ENCODE data around the gene PHOX2A.

The PHOX2A gene

DNA sequence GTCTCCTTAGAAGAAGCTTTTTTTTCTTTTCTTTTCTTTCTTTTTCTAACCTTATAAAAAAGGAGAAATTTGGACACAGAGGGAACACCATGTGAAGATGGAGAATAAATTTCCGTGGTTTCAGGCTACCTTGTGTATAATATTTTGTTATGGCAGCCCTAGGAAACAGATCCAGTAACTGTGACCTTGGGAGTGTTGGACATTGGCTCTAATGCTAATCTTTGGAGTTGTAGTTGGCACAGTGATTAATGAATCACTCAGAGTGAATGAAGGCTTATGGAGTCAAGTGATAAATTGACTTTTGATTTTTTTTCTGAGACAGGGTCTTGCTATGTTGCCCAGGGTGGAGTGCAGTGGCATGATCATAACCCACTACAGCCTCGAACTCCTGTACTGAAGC, 15.5 kb upstream of the PHOX2A start:
- TF ChIP-seq, protein P1, sequence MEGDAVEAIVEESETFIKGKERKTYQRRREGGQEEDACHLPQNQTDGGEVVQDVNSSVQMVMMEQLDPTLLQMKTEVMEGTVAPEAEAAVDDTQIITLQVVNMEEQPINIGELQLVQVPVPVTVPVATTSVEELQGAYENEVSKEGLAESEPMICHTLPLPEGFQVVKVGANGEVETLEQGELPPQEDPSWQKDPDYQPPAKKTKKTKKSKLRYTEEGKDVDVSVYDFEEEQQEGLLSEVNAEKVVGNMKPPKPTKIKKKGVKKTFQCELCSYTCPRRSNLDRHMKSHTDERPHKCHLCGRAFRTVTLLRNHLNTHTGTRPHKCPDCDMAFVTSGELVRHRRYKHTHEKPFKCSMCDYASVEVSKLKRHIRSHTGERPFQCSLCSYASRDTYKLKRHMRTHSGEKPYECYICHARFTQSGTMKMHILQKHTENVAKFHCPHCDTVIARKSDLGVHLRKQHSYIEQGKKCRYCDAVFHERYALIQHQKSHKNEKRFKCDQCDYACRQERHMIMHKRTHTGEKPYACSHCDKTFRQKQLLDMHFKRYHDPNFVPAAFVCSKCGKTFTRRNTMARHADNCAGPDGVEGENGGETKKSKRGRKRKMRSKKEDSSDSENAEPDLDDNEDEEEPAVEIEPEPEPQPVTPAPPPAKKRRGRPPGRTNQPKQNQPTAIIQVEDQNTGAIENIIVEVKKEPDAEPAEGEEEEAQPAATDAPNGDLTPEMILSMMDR (conservative IDR thresholded peaks at IDR 0.05), result no peak
- H3K27ac ChIP-seq, result no peak overlapping the region

DNA sequence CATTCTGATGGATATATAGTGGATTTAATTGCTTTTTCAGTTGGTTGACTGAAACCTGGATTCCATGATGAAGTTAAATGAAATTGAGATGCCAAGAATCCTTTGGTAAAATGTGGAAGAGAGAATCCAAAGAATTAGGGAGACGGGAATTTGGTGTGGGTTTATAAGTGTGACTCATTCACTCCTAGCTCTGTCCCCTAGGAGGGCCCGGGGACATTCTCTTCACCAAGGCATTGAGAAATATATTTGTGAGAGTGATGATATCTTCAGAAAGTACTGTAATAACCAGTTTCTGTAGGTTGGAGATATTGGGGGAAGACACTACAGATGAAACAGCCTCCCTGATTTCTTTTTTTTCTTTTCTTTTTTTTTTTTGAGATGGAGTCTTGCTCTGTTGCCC, 13.6 kb upstream of the PHOX2A start:
- TF ChIP-seq, protein P1 (conservative IDR thresholded peaks at IDR 0.05), result no peak
- H3K27ac ChIP-seq, result no peak overlapping the region

DNA sequence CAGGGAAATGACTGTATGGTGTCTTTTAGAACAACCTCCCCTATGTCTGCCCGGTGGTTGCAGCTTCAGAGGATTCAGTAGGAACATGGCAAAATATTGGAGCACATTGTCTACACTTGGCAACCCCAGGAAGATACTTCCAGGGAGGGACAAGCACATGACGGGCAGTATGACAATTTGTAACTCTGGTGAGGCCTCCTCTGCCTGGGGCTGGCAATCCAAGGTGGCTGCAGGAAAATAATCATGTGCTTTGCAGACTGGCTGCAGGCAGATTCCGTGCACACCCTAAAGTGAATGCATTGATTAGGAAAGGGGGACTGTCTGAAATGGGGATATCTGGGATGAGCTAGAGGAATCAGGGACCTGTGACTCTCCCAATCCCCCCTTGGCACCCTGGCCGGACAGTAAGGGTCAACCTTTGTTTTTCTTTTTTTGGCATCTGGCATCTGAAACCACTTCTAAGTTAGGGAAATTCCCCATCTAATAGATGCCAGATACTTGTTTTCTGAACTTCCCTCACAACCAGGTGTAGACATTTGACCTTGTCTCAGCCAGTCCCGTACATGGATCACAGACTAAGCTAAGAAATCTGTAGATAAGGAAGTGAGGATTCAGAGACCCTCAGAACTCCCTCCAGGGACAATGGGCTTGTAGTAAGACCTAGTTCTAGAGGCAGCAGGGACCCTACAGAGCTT, 10.5 kb upstream of the PHOX2A start:
- TF ChIP-seq, protein P1 (conservative IDR thresholded peaks at IDR 0.05), result no peak
- no peak overlapping the region for H3K27ac ChIP-seq

DNA sequence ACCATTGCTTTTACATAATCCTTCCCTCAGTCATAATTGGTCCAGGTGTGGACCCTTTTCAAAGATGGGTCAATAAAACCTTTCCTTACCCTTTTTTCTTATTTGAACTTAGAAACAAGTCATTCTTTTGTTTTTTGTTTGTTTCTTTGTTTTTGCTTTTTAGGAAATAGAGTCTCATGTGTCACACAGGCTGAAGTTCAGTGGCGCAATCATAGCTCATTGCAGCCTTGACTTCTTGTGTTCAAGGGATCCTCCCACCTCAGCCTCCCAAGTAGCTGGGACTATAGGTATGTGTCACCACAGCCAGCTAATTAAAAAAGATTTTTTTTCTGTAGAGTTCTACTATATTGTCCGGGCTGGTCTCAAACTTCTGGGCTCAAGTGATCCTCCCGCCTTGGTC, 9.4 kb upstream of the PHOX2A start:
- TF ChIP-seq, protein P1 (conservative IDR thresholded peaks at IDR 0.05), result no peak
- no peak overlapping the region for H3K27ac ChIP-seq

DNA sequence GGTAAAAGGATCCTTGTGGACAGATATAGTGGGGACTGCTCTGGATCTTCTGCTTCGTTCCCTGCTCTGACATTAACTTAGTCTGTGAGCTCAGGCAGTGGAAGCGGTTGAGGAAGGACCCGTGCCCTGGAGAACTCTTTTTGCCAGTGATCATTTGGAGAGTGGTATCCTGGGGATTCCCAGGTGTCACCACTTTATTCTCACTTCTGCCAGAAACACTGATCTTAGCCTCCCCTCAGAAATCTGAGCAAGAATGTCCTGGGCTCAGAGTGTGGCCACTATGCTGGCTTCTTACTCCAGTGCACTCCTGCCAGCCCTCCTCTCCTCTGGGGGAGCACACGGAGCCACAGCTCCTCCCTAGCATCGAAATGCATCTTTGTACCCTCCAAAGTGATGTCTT, 7.6 kb upstream of the PHOX2A start:
- no peak overlapping the region for H3K27ac ChIP-seq

DNA sequence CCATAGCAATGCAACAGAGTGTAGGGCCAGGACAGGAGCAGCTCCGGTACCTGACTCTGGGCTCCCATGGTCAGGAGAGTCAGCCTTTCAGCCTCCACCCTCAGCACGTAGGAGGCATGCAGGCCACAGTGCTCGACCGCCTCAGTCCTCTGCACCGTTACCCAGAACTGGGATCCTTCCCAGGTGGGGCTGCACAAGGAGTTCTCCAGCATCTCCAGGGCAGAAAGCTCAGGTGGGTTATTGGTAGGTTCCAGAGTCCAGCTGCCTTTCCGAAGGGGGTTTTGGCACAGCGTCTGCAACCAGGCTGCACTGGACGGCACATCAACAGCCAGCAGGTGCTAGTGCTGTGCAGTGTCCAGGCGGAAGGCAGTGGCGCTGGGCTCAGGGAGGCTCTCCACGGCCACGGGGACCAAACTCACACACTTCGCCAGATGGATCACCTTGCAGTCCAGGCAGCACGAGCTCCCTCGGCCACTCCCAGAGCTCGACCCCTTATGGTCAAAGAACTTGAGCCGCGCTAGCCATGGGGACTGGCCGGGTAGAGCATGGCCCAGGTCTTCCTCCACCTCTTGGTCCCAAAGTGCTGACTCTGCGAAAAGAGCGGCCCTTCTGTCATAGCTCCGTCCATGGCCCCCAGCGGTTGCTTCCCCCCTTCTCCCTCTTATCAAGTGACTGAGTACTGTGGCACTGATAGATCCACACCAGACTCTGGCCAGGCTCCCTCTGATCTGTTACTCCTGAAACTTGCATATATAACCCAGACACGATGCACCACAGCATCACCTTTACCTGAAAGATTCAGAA, 6.9 kb upstream of the PHOX2A start:
- no peak overlapping the region for H3K27ac ChIP-seq
- TF ChIP-seq, protein P1 (conservative IDR thresholded peaks at IDR 0.05), result no peak

More for the DNA sequence above, 7.6 kb upstream of the PHOX2A start:
- TF ChIP-seq, protein P1 (conservative IDR thresholded peaks at IDR 0.05), result no peak

DNA sequence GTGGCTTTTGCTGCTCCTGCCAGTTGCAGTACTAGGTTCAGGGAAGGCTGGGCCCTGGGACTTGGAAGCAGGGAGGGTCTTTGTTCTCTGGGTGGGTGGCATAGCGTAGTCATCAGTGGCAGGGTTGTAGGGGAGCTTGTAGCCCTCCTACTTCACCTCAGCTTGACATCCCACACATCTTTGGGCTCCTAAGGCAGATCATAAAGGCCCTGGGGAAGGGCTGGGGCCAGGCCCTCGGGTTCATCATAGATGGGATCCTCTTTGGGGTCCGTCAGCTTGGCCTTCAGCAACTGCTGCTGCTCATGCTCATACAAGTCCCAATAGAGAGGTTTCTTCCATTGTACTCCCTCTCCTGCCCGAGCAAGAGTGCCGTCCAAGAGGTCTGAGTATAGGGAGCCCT, 6.0 kb upstream of the PHOX2A start:
- TF ChIP-seq, protein P1 (conservative IDR thresholded peaks at IDR 0.05), result no peak
- no peak overlapping the region for H3K27ac ChIP-seq
